Tongue (tissue), 2 donors: ENCODE measurements around the gene CPEB4. TPM values are rescaled to one million over a fixed set of nuclear protein-coding genes. Genes with fewer than 3 reads are reported as not detected.

Source experiments
- DNase-seq: peaks from one replicate; pipeline ENCODE4 v3.0.0-alpha.2; 2015
- total RNA-seq: library from RNA; depleted of rRNA; stranded (reverse); fragments of >200 nt; gene quantifications from one replicate; pipeline ENCODE4 v1.2.3, GENCODE V29; 2014

CPEB4 gene
- total RNA-seq, 1 donor from 2014 or later: 90.0 TPM

GRCh38 chr5:173885475-173886010 lies 2.6 kb upstream of the CPEB4 start:
- no peak for DNase-seq

- no peak for DNase-seq
Measured at GRCh38 chr5:173886150-173886549, 2.0 kb upstream of the CPEB4 start.

- DNase-seq: no peak
Measured at GRCh38 chr5:173888473-173889131, 453 bp downstream of the CPEB4 start.

- no peak for DNase-seq
Measured at GRCh38 chr5:173890195-173890991, 2.2 kb downstream of the CPEB4 start.

- DNase-seq: no peak
Measured at GRCh38 chr5:173891308-173892116, 3.4 kb downstream of the CPEB4 start.

GRCh38 chr5:173893192-173893561 lies 5.0 kb downstream of the CPEB4 start:
- no peak for DNase-seq

- no peak for DNase-seq
Measured at GRCh38 chr5:173895401-173896165, 7.4 kb downstream of the CPEB4 start.

- DNase-seq: no peak
Measured at GRCh38 chr5:173896631-173897030, 8.5 kb downstream of the CPEB4 start.

- no peak for DNase-seq
Measured at GRCh38 chr5:173901705-173902104, 13.6 kb downstream of the CPEB4 start.

- no peak for DNase-seq
Measured at GRCh38 chr5:173902334-173902733, 14.2 kb downstream of the CPEB4 start.

- no peak for DNase-seq
Measured at GRCh38 chr5:173902743-173903142, 14.6 kb downstream of the CPEB4 start.

- no peak for DNase-seq
Measured at GRCh38 chr5:173903396-173904140, 15.4 kb downstream of the CPEB4 start.

GRCh38 chr5:173904151-173904550 lies 16.0 kb downstream of the CPEB4 start:
- no peak for DNase-seq

GRCh38 chr5:173907284-173907683 lies 19.1 kb downstream of the CPEB4 start:
- DNase-seq: no peak

- no peak for DNase-seq
Measured at GRCh38 chr5:173907686-173908371, 19.7 kb downstream of the CPEB4 start.

- no peak for DNase-seq
Measured at GRCh38 chr5:173909199-173909598, 21.1 kb downstream of the CPEB4 start.

GRCh38 chr5:173910215-173910614 lies 22.1 kb downstream of the CPEB4 start:
- no peak for DNase-seq

GRCh38 chr5:173911623-173912022 lies 23.5 kb downstream of the CPEB4 start:
- DNase-seq: no peak

GRCh38 chr5:173913686-173914321 lies 25.7 kb downstream of the CPEB4 start:
- no peak for DNase-seq
